T-helper 1 cell treated with Interleukin-12 subunit alpha and Interleukin-12 subunit beta and Interleukin-4 antibody, amounts not matched to agents 30 ng/mL and 1 ng/mL, for 36 hours (primary cell): ENCODE results near the gene FARSB. TPM values are rescaled to one million over a fixed set of nuclear protein-coding genes. Genes with fewer than 3 reads are reported as not detected.

ENCODE experiments used
- intact Hi-C: fragments of 100-400 bp; cut with micrococcal nuclease; formaldehyde crosslinking; loops from one replicate; pipeline ENCODE4 v1.15.1; 2024
- total RNA-seq: library from RNA; stranded (reverse); gene quantifications from 2 replicates; pipeline ENCODE4 v1.2.3, GENCODE V29; 2022

FARSB gene
- total RNA-seq, 1 donor from 2014 or later = 23.9 TPM

GRCh38 chr2:222561817-222562645 lies 93.9 kb downstream of the FARSB start:
- intact Hi-C loops = loop anchor here (1.0 to 5.0 kb wide), 3 partner anchors 135 to 505 kb away; no protein-coding TSS in a partner anchor

GRCh38 chr2:222561151-222561550 lies 94.7 kb downstream of the FARSB start:
- intact Hi-C loops = loop anchor here (1.0 to 5.0 kb wide), 2 partner anchors 134 to 243 kb away; no protein-coding TSS in a partner anchor

- intact Hi-C loops = no loop called here
Observed at GRCh38 chr2:222554517-222554916, 101.4 kb downstream of the FARSB start.

GRCh38 chr2:222548992-222549391 lies 106.9 kb downstream of the FARSB start:
- intact Hi-C loops = no loop called here

- intact Hi-C loops = no loop called here
Observed at GRCh38 chr2:222547083-222547482, 108.8 kb downstream of the FARSB start.

- intact Hi-C loops = no loop called here
Observed at GRCh38 chr2:222545823-222546795, 109.8 kb downstream of the FARSB start.

- intact Hi-C loops = no loop called here
Observed at GRCh38 chr2:222544661-222545060, 111.2 kb downstream of the FARSB start.

- intact Hi-C loops = no loop called here
Observed at GRCh38 chr2:222538535-222538934, 117.4 kb downstream of the FARSB start.

GRCh38 chr2:222535477-222535876 lies 120.4 kb downstream of the FARSB start:
- intact Hi-C loops = no loop called here

- intact Hi-C loops = no loop called here
Observed at GRCh38 chr2:222532315-222532714, 123.6 kb downstream of the FARSB start.

- intact Hi-C loops = no loop called here
Observed at GRCh38 chr2:222526480-222527277, 129.2 kb downstream of the FARSB start.

GRCh38 chr2:222525811-222526210 lies 130.1 kb downstream of the FARSB start:
- intact Hi-C loops = no loop called here

GRCh38 chr2:222523783-222524544 lies 131.9 kb downstream of the FARSB start:
- intact Hi-C loops = no loop called here

- intact Hi-C loops = no loop called here
Observed at GRCh38 chr2:222522082-222522481, 133.8 kb downstream of the FARSB start.

- intact Hi-C loops = no loop called here
Observed at GRCh38 chr2:222521099-222521498, 134.8 kb downstream of the FARSB start.

Other genes with a start within 250 kb of the FARSB start
- 14.8 and 17.2 TPM in 2 replicates for gene SGPP2, start 231.5 kb downstream of the FARSB start, total RNA-seq
- not detected in 2 replicates for gene MOGAT1, start 15.6 kb upstream of the FARSB start, total RNA-seq
- gene ACSL3, start 204.9 kb upstream of the FARSB start, total RNA-seq = 47.9 and 54.6 TPM in 2 replicates